ENCODE results near the gene NAA38.

DNA sequence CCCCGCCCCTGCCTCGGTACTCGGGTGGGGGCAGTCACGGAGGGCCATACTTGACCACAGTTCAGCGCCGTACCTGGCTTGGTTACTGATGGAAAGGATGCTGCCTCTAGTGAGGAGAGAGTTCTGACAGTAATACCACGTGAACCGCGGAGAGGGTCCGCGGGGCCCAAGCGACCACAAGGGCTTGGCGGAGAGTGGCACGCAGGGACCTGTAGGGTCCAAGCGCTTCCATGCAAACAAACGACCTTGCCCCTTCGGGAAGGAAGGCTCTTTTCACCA lies 14.2 kb downstream of the NAA38 start:
- TF ChIP-seq, protein P1, sequence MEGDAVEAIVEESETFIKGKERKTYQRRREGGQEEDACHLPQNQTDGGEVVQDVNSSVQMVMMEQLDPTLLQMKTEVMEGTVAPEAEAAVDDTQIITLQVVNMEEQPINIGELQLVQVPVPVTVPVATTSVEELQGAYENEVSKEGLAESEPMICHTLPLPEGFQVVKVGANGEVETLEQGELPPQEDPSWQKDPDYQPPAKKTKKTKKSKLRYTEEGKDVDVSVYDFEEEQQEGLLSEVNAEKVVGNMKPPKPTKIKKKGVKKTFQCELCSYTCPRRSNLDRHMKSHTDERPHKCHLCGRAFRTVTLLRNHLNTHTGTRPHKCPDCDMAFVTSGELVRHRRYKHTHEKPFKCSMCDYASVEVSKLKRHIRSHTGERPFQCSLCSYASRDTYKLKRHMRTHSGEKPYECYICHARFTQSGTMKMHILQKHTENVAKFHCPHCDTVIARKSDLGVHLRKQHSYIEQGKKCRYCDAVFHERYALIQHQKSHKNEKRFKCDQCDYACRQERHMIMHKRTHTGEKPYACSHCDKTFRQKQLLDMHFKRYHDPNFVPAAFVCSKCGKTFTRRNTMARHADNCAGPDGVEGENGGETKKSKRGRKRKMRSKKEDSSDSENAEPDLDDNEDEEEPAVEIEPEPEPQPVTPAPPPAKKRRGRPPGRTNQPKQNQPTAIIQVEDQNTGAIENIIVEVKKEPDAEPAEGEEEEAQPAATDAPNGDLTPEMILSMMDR (IDR thresholded peaks at IDR 0.05) = no peak
- TF ChIP-seq POLR2A (IDR thresholded peaks at IDR 0.05) = no peak

Data from right lobe of liver (tissue), 4 donors.